Activated effector memory CD4-positive, alpha-beta T cell treated with anti-CD3 and anti-CD28 coated beads, Interleukin-2, amount 50 U/mL, for 16 hours (primary cell): ENCODE results near the gene TXNRD2.

ENCODE experiments used
- DNase-seq: peaks from one replicate; pipeline ENCODE4 v3.0.0-alpha.2; 2020

The TXNRD2 gene

GRCh38 chr22:19873960-19874306, 67.7 kb downstream of the TXNRD2 start:
- no peak for DNase-seq

GRCh38 chr22:19873138-19873959, 68.3 kb downstream of the TXNRD2 start:
- DNase-seq: peak; percentile 28

- peak; percentile 61 for DNase-seq
Observed at GRCh38 chr22:19872779-19873137, 68.9 kb downstream of the TXNRD2 start.

- DNase-seq: peak; percentile 53
Observed at GRCh38 chr22:19871845-19872778, 69.5 kb downstream of the TXNRD2 start.

GRCh38 chr22:19871023-19871844, 70.4 kb downstream of the TXNRD2 start:
- DNase-seq: peak; percentile 44

- DNase-seq: peak; percentile 50
Observed at GRCh38 chr22:19870153-19871022, 71.2 kb downstream of the TXNRD2 start.

- peak; percentile 36 for DNase-seq
Observed at GRCh38 chr22:19869497-19870152, 72.0 kb downstream of the TXNRD2 start.

- DNase-seq: peak; percentile 57
Observed at GRCh38 chr22:19868773-19869471, 72.7 kb downstream of the TXNRD2 start.

GRCh38 chr22:19868333-19868732, 73.3 kb downstream of the TXNRD2 start:
- no peak for DNase-seq

GRCh38 chr22:19867617-19868016, 74.0 kb downstream of the TXNRD2 start:
- no peak for DNase-seq

GRCh38 chr22:19866665-19867009, 75.0 kb downstream of the TXNRD2 start:
- no peak for DNase-seq

- no peak for DNase-seq
Observed at GRCh38 chr22:19865141-19865829, 76.3 kb downstream of the TXNRD2 start.

- no peak for DNase-seq
Observed at GRCh38 chr22:19864538-19865106, 77.0 kb downstream of the TXNRD2 start.

GRCh38 chr22:19863571-19863970, 78.0 kb downstream of the TXNRD2 start:
- DNase-seq: no peak

GRCh38 chr22:19862619-19863246, 78.9 kb downstream of the TXNRD2 start:
- no peak for DNase-seq

GRCh38 chr22:19859861-19860510, 81.6 kb downstream of the TXNRD2 start:
- no peak for DNase-seq

GRCh38 chr22:19857382-19857781, 84.2 kb downstream of the TXNRD2 start:
- no peak for DNase-seq

GRCh38 chr22:19855504-19856409, 85.9 kb downstream of the TXNRD2 start:
- DNase-seq: peak; percentile 84
